ENCODE data around the gene ITPR2.

ITPR2 gene

GRCh38 chr12:26524862-26525465, 308.0 kb downstream of the ITPR2 start:
- Histone ChIP-seq H4K20me1 (ENCODE audit: insufficient read depth, low read length, poor library complexity, severe bottlenecking) (no peaks in the 10 kb centered on the region), H3K4me1 (ENCODE audit: insufficient read depth, low read length, poor library complexity, severe bottlenecking) (no peaks in the 10 kb centered on the region), H3K27me3 (ENCODE audit: insufficient read depth, low read length, poor library complexity, severe bottlenecking) (no peaks in the 10 kb centered on the region), H3K36me3 (ENCODE audit: insufficient read depth, low read length) (no peaks in the 10 kb centered on the region), H3K9me2 (replicated peaks; ENCODE audit: low read depth, low read length) (no peaks in the 10 kb centered on the region), H3K4me3 (ENCODE audit: low read length, poor library complexity, severe bottlenecking) (no peak overlapping the region), H3K9me3 (ENCODE audit: insufficient read depth, low read depth, low read length) (peaks cover 8% of the 10 kb centered on the region; the same call in 1 of the 2 replicates), H3K4me2 (ENCODE audit: low read depth, low read length, poor library complexity, severe bottlenecking) (no peak overlapping the region), H3K79me2 (ENCODE audit: insufficient read depth, low read length) (no peaks in the 10 kb centered on the region), H2AFZ (ENCODE audit: low read length) (no peak overlapping the region), H3F3A (ENCODE audit: low read depth) (no peaks in the 10 kb centered on the region; the same call in 1 of the 2 replicates), H3K9ac (ENCODE audit: low read depth, low read length, poor library complexity, severe bottlenecking) (no peak overlapping the region)
- TF ChIP-seq, protein P1, sequence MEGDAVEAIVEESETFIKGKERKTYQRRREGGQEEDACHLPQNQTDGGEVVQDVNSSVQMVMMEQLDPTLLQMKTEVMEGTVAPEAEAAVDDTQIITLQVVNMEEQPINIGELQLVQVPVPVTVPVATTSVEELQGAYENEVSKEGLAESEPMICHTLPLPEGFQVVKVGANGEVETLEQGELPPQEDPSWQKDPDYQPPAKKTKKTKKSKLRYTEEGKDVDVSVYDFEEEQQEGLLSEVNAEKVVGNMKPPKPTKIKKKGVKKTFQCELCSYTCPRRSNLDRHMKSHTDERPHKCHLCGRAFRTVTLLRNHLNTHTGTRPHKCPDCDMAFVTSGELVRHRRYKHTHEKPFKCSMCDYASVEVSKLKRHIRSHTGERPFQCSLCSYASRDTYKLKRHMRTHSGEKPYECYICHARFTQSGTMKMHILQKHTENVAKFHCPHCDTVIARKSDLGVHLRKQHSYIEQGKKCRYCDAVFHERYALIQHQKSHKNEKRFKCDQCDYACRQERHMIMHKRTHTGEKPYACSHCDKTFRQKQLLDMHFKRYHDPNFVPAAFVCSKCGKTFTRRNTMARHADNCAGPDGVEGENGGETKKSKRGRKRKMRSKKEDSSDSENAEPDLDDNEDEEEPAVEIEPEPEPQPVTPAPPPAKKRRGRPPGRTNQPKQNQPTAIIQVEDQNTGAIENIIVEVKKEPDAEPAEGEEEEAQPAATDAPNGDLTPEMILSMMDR (conservative IDR thresholded peaks at IDR 0.05; ENCODE audit: low read length): peak; percentile 60
- TF ChIP-seq EZH2phosphoT487 (IDR thresholded peaks at IDR 0.05; ENCODE audit: borderline replicate concordance): no peak

DNA sequence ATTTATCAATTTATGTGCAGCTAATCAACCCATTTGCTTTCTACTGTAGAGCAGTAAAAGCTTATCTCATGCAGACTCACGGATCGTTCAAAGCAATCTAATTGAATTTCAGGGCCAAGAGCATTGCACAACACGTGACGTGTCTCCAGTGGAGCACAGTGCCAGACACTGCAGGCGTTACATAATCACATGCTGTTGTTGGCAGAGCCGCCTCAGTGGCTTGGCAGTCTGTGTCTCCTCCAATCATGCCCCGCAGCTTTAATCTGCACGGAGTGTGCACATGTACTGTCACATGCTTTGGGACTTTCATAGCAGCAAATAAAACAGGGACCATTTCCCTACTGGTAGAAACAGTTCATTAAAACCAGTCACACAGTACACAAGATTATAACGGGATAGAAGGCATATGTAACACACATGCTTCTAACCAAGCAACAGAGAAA, 309.3 kb downstream of the ITPR2 start:
- no peak overlapping the region for H2AFZ ChIP-seq (ENCODE audit: low read length)
- no peaks in the 10 kb centered on the region for H3K9me2 ChIP-seq (replicated peaks; ENCODE audit: low read depth, low read length)

GRCh38 chr12:26520869-26521268, 312.1 kb downstream of the ITPR2 start:
- H3K79me2 ChIP-seq (ENCODE audit: insufficient read depth, low read length): no peaks in the 10 kb centered on the region
- H3K4me2 ChIP-seq (ENCODE audit: low read depth, low read length, poor library complexity, severe bottlenecking): no peak overlapping the region
- no peaks in the 10 kb centered on the region for H3K36me3 ChIP-seq (ENCODE audit: insufficient read depth, low read length)
- TF ChIP-seq, protein P1 (conservative IDR thresholded peaks at IDR 0.05; ENCODE audit: low read length): no peak
- no peak for TF ChIP-seq EZH2phosphoT487 (IDR thresholded peaks at IDR 0.05; ENCODE audit: borderline replicate concordance)
- H3K9ac ChIP-seq (ENCODE audit: low read depth, low read length, poor library complexity, severe bottlenecking): no peak overlapping the region
- no peak overlapping the region for H2AFZ ChIP-seq (ENCODE audit: low read length)
- H3K9me2 ChIP-seq (replicated peaks; ENCODE audit: low read depth, low read length): no peaks in the 10 kb centered on the region
- H3F3A ChIP-seq (ENCODE audit: low read depth): no peaks in the 10 kb centered on the region; the same call in 1 of the 2 replicates
- no peaks in the 10 kb centered on the region for H3K27me3 ChIP-seq (ENCODE audit: insufficient read depth, low read length, poor library complexity, severe bottlenecking)
- peaks cover 8% of the 10 kb centered on the region; the same call in 1 of the 2 replicates for H3K9me3 ChIP-seq (ENCODE audit: insufficient read depth, low read depth, low read length)
- H3K4me3 ChIP-seq (ENCODE audit: low read length, poor library complexity, severe bottlenecking): no peak overlapping the region
- H3K4me1 ChIP-seq (ENCODE audit: insufficient read depth, low read length, poor library complexity, severe bottlenecking): no peaks in the 10 kb centered on the region
- H4K20me1 ChIP-seq (ENCODE audit: insufficient read depth, low read length, poor library complexity, severe bottlenecking): no peaks in the 10 kb centered on the region

More for the DNA sequence above, 309.3 kb downstream of the ITPR2 start:
- no peak for TF ChIP-seq EZH2phosphoT487 (IDR thresholded peaks at IDR 0.05; ENCODE audit: borderline replicate concordance)
- TF ChIP-seq, protein P1 (conservative IDR thresholded peaks at IDR 0.05; ENCODE audit: low read length): no peak
- Histone ChIP-seq H3K4me1 (ENCODE audit: insufficient read depth, low read length, poor library complexity, severe bottlenecking) (no peaks in the 10 kb centered on the region), H3K4me2 (ENCODE audit: low read depth, low read length, poor library complexity, severe bottlenecking) (no peak overlapping the region), H3K36me3 (ENCODE audit: insufficient read depth, low read length) (no peaks in the 10 kb centered on the region), H3K27me3 (ENCODE audit: insufficient read depth, low read length, poor library complexity, severe bottlenecking) (no peaks in the 10 kb centered on the region), H4K20me1 (ENCODE audit: insufficient read depth, low read length, poor library complexity, severe bottlenecking) (no peaks in the 10 kb centered on the region), H3K4me3 (ENCODE audit: low read length, poor library complexity, severe bottlenecking) (no peak overlapping the region), H3K9ac (ENCODE audit: low read depth, low read length, poor library complexity, severe bottlenecking) (no peak overlapping the region), H3K9me3 (ENCODE audit: insufficient read depth, low read depth, low read length) (peaks cover 8% of the 10 kb centered on the region; the same call in 1 of the 2 replicates), H3F3A (ENCODE audit: low read depth) (no peaks in the 10 kb centered on the region; the same call in 1 of the 2 replicates), H3K79me2 (ENCODE audit: insufficient read depth, low read length) (no peaks in the 10 kb centered on the region)

Measured in Loucy (cell line).